Endothelial cell of umbilical vein (primary cell): ENCODE measurements around the gene BEND3. TPM values are rescaled to one million over a fixed set of nuclear protein-coding genes. Genes with fewer than 3 reads are reported as not detected.

Experiments used
- BruUV-seq: library from RNA; stranded (reverse); fragments of 400-500 nt; replicated peaks from 2 replicates; lab custom pipeline; 2021; lab: Mats Ljungman, UMichigan
- CTCF ChIA-PET: fragments of 300-600, 350-600 bp; sonication (Branson Sonifier 250); formaldehyde crosslinking; loops from one replicate; lab custom pipeline; 2021; ENCODE audit warnings: antibody characterized with exemption, inconsistent platforms; lab: Charles Lee
- POLR2A ChIA-PET: fragments of 300-600, 350-600 bp; sonication (Branson Sonifier 250); formaldehyde crosslinking; loops from one replicate; lab custom pipeline; 2021; ENCODE audit warnings: antibody characterized with exemption, inconsistent platforms; lab: Charles Lee
- DNase-seq: peaks from one replicate; pipeline ENCODE4 v3.0.0-alpha.2; 2011; ENCODE audit warnings: low read depth, low spot score
- FAIRE-seq: peaks from 2 replicates; lab custom pipeline; 2011; peaks lifted over from hg19 to GRCh38; lab: Jason Lieb, UNC
- H2AFZ ChIP-seq: 2 replicates; pipeline ENCODE4 v1.6.0; 2012; ENCODE audit warnings: low read depth, low read length, control low read depth, inconsistent platforms
- H3K27ac ChIP-seq: 2 replicates; pipeline ENCODE4 v1.5.1; 2011; ENCODE audit warnings: low read depth, mild to moderate bottlenecking, control low read depth, low read length, moderate library complexity; ENCODE audit not compliant: insufficient read depth
- H3K27me3 ChIP-seq, 2 experiments: 2 replicates each; pipeline versions ENCODE4 v1.6.0 to v1.6.1; 2011; ENCODE audit warnings: low read length in 2 of 2, mixed read lengths in 1 of 2; ENCODE audit not compliant: control insufficient read depth in 2 of 2, insufficient read depth in 2 of 2
- H3K36me3 ChIP-seq, 2 experiments: 2 replicates in 1 of 2; 3 replicates in 1 of 2; pipeline ENCODE4 v1.5.1; 2011; ENCODE audit warnings: low read length in 2 of 2, mild to moderate bottlenecking in 1 of 2, moderate library complexity in 1 of 2; ENCODE audit not compliant: control insufficient read depth in 2 of 2, insufficient read depth in 2 of 2; ENCODE audit errors: extremely low read depth in 1 of 2
- H3K4me1 ChIP-seq: 3 replicates; pipeline ENCODE4 v1.5.1; 2011; ENCODE audit warnings: mild to moderate bottlenecking, low read length; ENCODE audit not compliant: control insufficient read depth, insufficient read depth; ENCODE audit errors: extremely low read depth
- H3K4me2 ChIP-seq: 2 replicates; pipeline ENCODE4 v1.6.1; 2011; ENCODE audit warnings: low read length, control low read depth, mixed read lengths; ENCODE audit not compliant: insufficient read depth
- H3K4me3 ChIP-seq, 3 experiments: fragments of 200-600 bp in 1 of 3; sonication (generic), shearing (Covaris generic) in 1 of 3; replicated peaks in 1 of 3; 2 replicates each; pipeline ENCODE4 v1.5.1; 2011 to 2016; ENCODE audit warnings: control low read depth in 3 of 3, low read length in 3 of 3, mild to moderate bottlenecking in 2 of 3, inconsistent platforms in 1 of 3, low read depth in 1 of 3, moderate library complexity in 1 of 3; ENCODE audit not compliant: insufficient read depth in 1 of 3
- H3K79me2 ChIP-seq: 2 replicates; pipeline ENCODE4 v1.6.0; 2012; ENCODE audit warnings: low read length, inconsistent platforms; ENCODE audit not compliant: control insufficient read depth, insufficient read depth
- H3K9ac ChIP-seq: replicated peaks from 2 replicates; pipeline ENCODE3; 2011; ENCODE audit warnings: low read length, control low read depth; ENCODE audit not compliant: insufficient read depth; ENCODE audit errors: extremely low read depth
- H3K9me1 ChIP-seq: replicated peaks from 3 replicates; pipeline ENCODE4 v1.6.0; 2011; ENCODE audit warnings: mild to moderate bottlenecking, low read length; ENCODE audit not compliant: control insufficient read depth, insufficient read depth; ENCODE audit errors: extremely low read depth
- H3K9me3 ChIP-seq: replicated peaks from 2 replicates; pipeline ENCODE4 v1.5.1; 2012; ENCODE audit warnings: low read length, inconsistent platforms; ENCODE audit not compliant: control insufficient read depth, insufficient read depth
- H4K20me1 ChIP-seq: replicated peaks from 2 replicates; pipeline ENCODE3; 2011; ENCODE audit warnings: mild to moderate bottlenecking, low read length; ENCODE audit not compliant: control insufficient read depth, insufficient read depth; ENCODE audit errors: extremely low read depth
- CTCF ChIP-seq, 2 donors: IDR thresholded peaks; 1 replicate in 1 of 2; 2 replicates in 1 of 2; pipeline ENCODE4 v1.5.1; 2011; ENCODE audit warnings: low read length in 2 of 2, mild to moderate bottlenecking in 2 of 2, moderate library complexity in 2 of 2, control low read depth in 1 of 2, inconsistent platforms in 1 of 2, low read depth in 1 of 2; ENCODE audit not compliant: insufficient read depth in 1 of 2; ENCODE audit errors: extremely low read depth in 1 of 2
- EZH2 ChIP-seq: IDR thresholded peaks from 2 replicates; pipeline ENCODE4 v1.6.1; 2012; ENCODE audit warnings: borderline replicate concordance, low read depth, mild to moderate bottlenecking, moderate library complexity, low read length, inconsistent platforms; ENCODE audit not compliant: severe bottlenecking
- FOS ChIP-seq: IDR thresholded peaks from 2 replicates; pipeline ENCODE4 v1.6.1; 2011; ENCODE audit warnings: mild to moderate bottlenecking, low read length, moderate library complexity, borderline replicate concordance; ENCODE audit not compliant: insufficient read depth
- GATA2 ChIP-seq: IDR thresholded peaks from 2 replicates; pipeline ENCODE4 v1.7.0; 2011; ENCODE audit warnings: low read depth, mild to moderate bottlenecking, moderate library complexity, mixed read lengths, low read length; ENCODE audit not compliant: insufficient read length, insufficient read depth
- JUN ChIP-seq: IDR thresholded peaks from 2 replicates; pipeline ENCODE4 v1.6.1; 2011; ENCODE audit warnings: borderline replicate concordance, low read depth; ENCODE audit not compliant: insufficient read length, insufficient read depth
- MAX ChIP-seq: IDR thresholded peaks from 2 replicates; pipeline ENCODE4 v1.6.1; 2011; ENCODE audit not compliant: insufficient read depth, insufficient read length
- MYC ChIP-seq: IDR thresholded peaks from one replicate; pipeline ENCODE4 v1.6.1; 2011; ENCODE audit warnings: mild to moderate bottlenecking, low read depth, low read length
- POLR2A ChIP-seq: IDR thresholded peaks from 2 replicates; pipeline ENCODE4 v1.6.1; 2012; ENCODE audit warnings: low read depth, mild to moderate bottlenecking, control low read depth, low read length
- POLR2AphosphoS5 ChIP-seq: IDR thresholded peaks from 2 replicates; pipeline ENCODE4 v1.6.1; 2012; ENCODE audit warnings: low read depth, mild to moderate bottlenecking, control low read depth, low read length, moderate library complexity; ENCODE audit not compliant: insufficient read depth
- dilution Hi-C: fragments of 300-500 bp; cut with MboI; formaldehyde crosslinking; loops from one replicate; pipeline ENCODE4 v1.15.0; 2019; ENCODE audit warnings: low sequenced_read_pairs; ENCODE audit not compliant: extremely low pct_ligation_motif_present
- intact Hi-C: fragments of 100-400 bp; cut with micrococcal nuclease; formaldehyde crosslinking; loops from one replicate; pipeline ENCODE4 v1.10.0; 2022
- polyA plus RNA-seq, 4 experiments: library from polyadenylated mRNA; depleted of rRNA in 3 of 4; stranded (reverse) in 3 of 4; unstranded in 1 of 4; fragments of >200 nt; gene quantifications; 2 replicates each; pipeline versions ENCODE4 v1.2.1 to v1.2.3, GENCODE V29; 2011 to 2012; ENCODE audit warnings: missing spikeins in 1 of 4
- total RNA-seq: library from RNA; stranded (reverse); gene quantifications from 2 replicates; pipeline ENCODE4 v1.2.3, GENCODE V29; 2021

BEND3 gene
- total and polyA plus RNA-seq, 2 donors (not counting 3 experiments of a cell fraction or from before 2014, with no cell fraction given) = 1.6 to 4.8 TPM

GRCh38 chr6:107080036-107080435 is 35.3 kb downstream of the BEND3 start:
- POLR2A ChIA-PET = no interaction called here
- CTCF ChIA-PET = interaction anchor here (2.0 kb wide), 1 partner anchor 34 kb away, joined by 5 read pairs; no protein-coding TSS in a partner anchor
- Histone ChIP-seq H3K4me1 (no peaks in the 10 kb centered on the region), H3K9me3 (no peaks in the 10 kb centered on the region), H2AFZ (no peak overlapping the region), H4K20me1 (no peaks in the 10 kb centered on the region), H3K9me1 (no peaks in the 10 kb centered on the region), H3K9ac (no peak overlapping the region), H3K36me3 (no peaks in the 10 kb centered on the region), H3K4me2 (no peak overlapping the region), H3K79me2 (no peaks in the 10 kb centered on the region), H3K27ac (no peak overlapping the region), H3K27me3 (no peaks in the 10 kb centered on the region), H3K4me3 (no peak overlapping the region)
- no TSS peak for BruUV-seq
- intact Hi-C loops (no loop called here), dilution Hi-C loops (no loop called here)
- DNase-seq = no peak
- FAIRE-seq = no peak
- TF ChIP-seq CTCF (IDR thresholded peaks at IDR 0.05; ENCODE audit: extremely low read depth in 1 of 2, insufficient read depth in 1 of 2, low read depth in 1 of 2, low read length in 2 of 2) (peak in 1 of 2 donors; percentile 12), MYC (no peak)

- no peaks in the 10 kb centered on the region for H3K9me3 ChIP-seq
- no peak overlapping the region for H3K9ac ChIP-seq
- CTCF ChIA-PET = interaction anchor here (2.0 kb wide), 1 partner anchor 35 kb away, joined by 5 read pairs; no protein-coding TSS in a partner anchor
- no peaks in the 10 kb centered on the region for H3K79me2 ChIP-seq
- FAIRE-seq (no peak), DNase-seq (no peak)
- H3K27me3 ChIP-seq = no peaks in the 10 kb centered on the region
- intact Hi-C loops (loop anchor here (5.0 kb wide), 1 partner anchor 33 kb away; no protein-coding TSS in a partner anchor), dilution Hi-C loops (no loop called here)
- POLR2A ChIA-PET = no interaction called here
- H3K4me2 ChIP-seq = no peak overlapping the region
- no peak overlapping the region for H2AFZ ChIP-seq
- no peak for TF ChIP-seq POLR2AphosphoS5
- TF ChIP-seq MYC = no peak
- no peak for TF ChIP-seq CTCF (IDR thresholded peaks at IDR 0.05; ENCODE audit: extremely low read depth in 1 of 2, insufficient read depth in 1 of 2, low read depth in 1 of 2, low read length in 2 of 2)
- no peak for TF ChIP-seq POLR2A
- TF ChIP-seq JUN = no peak
- no peak for TF ChIP-seq GATA2
- no peak for TF ChIP-seq MAX
- no peak for TF ChIP-seq EZH2
- TF ChIP-seq FOS = no peak
- no TSS peak for BruUV-seq
- no peaks in the 10 kb centered on the region for H3K36me3 ChIP-seq
- no peaks in the 10 kb centered on the region for H3K9me1 ChIP-seq
- H3K4me3 ChIP-seq = no peak overlapping the region
- no peak overlapping the region for H3K27ac ChIP-seq
- no peaks in the 10 kb centered on the region for H4K20me1 ChIP-seq
- H3K4me1 ChIP-seq = no peaks in the 10 kb centered on the region
Measured at GRCh38 chr6:107079429-107079828, 35.9 kb downstream of the BEND3 start.
